Activated T-helper 1 cell treated with anti-CD3 and anti-CD28 coated beads, Interleukin-2, amount 50 U/mL, for 16 hours (primary cell): ENCODE measurements around the gene ZNF865.

ENCODE experiments used
- DNase-seq, 2 donors: peaks; one replicate each; pipeline ENCODE4 v3.0.0-alpha.2; 2020; ENCODE audit warnings: low read depth in 1 of 2, low spot score in 1 of 2

Gene ZNF865

DNA sequence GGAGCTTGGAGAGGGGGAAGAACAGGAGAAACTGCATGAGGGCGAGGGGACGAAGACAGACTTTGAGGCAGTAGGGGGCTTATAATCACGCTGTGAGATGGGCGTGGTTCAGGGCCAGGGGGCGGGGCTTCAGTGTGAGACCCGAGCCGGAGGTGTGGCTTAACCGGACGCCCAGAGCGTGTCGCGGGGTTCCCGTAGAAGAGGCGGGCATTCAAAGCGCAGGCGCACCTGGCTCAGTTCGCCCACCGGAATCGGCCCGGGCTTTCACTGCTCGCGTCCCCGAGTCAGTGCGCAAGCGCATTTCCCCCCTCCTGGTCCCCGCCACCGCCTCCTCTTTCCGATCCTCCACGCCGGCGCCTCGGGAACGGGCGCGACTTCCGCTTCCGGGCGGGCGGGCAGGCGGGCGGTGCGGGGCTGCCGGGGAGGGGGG, 225 bp upstream of the ZNF865 start:
- DNase-seq = peak; percentile 93 to 98

DNA sequence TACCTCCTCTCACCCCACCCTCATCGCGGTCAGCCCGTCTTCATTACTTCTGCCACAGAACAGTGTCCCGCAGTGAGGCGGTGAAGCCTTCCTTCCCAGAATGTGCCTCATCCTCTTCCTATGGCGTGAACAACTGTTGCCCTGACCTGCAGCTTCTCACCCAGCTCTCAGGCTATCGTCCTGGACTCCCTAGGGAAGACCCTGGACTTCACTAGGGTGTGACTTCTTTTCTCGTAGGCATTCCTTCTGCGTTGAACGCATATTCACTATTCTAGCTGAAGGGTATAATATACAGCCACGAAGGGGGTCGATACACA, 982 bp downstream of the ZNF865 start:
- DNase-seq = no peak

GRCh38 chr19:55606817-55607216, 1.4 kb downstream of the ZNF865 start:
- DNase-seq = no peak

- DNase-seq = no peak
Observed at GRCh38 chr19:55609326-55609725, 3.9 kb downstream of the ZNF865 start.

- DNase-seq = no peak
Observed at GRCh38 chr19:55611300-55611982, 6.0 kb downstream of the ZNF865 start.

DNA sequence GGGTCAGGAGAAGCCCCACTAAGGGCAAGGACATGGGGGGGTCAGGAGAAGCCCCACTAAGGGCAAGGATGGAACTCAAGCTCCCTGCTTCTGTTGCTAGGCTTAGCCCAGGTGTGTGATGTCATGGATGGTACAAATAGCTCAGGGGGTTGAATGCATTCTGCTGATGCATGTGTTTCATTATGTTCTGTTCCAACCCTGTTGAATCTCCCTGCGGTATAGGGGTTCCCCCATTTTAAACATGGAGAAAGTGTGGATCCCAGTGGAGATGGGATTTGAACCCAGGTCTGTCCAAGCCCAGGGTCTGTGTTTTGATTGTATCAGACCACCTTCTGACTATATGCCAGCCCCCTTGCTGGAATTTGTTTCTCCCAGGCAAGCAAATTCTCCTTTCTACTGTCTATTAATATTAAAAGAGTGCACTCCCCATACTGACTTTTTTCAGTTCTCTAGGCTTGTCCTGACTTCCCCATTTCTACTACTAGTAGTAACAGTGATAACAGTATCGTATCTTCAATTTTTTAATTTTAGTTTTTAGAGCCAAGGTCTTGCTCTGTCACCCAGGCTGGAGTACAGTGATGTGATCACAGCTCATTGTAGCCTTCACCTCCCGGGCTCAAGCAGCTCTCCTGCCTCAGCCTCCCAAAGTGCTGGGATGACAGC, 6.7 kb downstream of the ZNF865 start:
- no peak for DNase-seq

- DNase-seq = no peak
Observed at GRCh38 chr19:55613396-55613795, 7.9 kb downstream of the ZNF865 start.

DNA sequence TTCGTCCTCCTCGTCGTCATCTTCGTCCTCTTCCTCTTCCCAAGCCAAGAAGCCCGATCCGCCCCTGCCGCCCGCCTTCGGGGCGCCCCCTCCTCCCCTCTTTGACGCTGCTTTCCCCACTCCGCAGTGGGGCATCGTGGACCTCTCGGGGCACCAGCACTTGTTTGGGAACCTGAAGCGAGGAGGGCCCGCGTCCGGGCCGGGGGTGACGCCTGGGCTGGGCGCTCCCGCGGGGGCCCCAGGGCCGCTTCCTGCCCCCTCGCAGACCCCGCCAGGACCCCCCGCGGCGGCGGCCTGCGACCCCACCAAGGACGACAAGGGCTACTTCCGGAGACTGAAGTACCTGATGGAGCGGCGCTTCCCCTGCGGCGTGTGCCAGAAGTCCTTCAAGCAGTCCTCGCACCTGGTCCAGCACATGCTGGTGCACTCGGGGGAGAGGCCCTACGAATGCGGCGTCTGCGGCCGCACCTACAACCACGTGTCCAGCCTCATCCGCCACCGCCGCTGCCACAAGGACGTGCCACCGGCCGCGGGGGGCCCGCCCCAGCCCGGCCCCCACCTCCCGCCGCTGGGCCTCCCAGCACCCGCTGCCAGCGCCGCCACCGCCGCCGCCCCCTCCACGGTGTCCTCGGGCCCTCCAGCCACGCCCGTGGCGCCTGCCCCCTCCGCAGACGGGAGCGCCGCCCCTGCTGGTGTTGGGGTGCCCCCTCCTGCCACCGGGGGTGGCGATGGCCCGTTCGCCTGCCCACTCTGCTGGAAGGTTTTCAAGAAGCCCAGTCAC, 8.7 kb downstream of the ZNF865 start:
- DNase-seq = no peak

DNA sequence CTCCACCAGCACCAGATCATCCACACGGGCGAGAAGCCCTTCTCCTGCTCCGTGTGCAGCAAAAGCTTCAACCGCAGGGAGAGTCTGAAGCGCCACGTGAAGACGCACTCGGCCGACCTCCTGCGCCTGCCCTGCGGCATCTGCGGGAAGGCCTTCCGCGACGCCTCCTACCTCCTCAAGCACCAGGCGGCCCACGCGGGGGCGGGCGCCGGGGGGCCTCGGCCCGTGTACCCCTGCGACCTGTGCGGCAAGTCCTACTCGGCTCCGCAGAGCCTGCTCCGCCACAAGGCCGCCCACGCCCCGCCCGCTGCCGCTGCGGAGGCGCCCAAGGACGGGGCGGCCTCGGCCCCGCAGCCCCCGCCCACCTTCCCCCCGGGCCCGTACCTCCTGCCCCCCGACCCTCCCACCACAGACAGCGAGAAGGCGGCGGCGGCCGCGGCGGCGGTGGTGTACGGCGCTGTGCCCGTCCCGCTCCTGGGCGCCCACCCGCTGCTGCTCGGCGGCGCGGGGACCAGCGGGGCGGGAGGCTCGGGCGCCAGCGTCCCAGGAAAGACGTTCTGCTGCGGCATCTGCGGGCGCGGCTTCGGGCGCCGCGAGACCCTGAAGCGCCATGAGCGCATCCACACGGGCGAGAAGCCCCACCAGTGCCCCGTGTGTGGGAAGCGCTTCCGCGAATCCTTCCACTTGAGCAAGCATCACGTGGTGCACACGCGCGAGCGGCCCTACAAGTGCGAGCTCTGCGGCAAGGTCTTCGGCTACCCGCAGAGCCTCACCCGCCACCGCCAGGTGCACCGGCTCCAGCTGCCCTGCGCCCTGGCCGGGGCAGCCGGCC, 9.5 kb downstream of the ZNF865 start:
- no peak for DNase-seq

DNA sequence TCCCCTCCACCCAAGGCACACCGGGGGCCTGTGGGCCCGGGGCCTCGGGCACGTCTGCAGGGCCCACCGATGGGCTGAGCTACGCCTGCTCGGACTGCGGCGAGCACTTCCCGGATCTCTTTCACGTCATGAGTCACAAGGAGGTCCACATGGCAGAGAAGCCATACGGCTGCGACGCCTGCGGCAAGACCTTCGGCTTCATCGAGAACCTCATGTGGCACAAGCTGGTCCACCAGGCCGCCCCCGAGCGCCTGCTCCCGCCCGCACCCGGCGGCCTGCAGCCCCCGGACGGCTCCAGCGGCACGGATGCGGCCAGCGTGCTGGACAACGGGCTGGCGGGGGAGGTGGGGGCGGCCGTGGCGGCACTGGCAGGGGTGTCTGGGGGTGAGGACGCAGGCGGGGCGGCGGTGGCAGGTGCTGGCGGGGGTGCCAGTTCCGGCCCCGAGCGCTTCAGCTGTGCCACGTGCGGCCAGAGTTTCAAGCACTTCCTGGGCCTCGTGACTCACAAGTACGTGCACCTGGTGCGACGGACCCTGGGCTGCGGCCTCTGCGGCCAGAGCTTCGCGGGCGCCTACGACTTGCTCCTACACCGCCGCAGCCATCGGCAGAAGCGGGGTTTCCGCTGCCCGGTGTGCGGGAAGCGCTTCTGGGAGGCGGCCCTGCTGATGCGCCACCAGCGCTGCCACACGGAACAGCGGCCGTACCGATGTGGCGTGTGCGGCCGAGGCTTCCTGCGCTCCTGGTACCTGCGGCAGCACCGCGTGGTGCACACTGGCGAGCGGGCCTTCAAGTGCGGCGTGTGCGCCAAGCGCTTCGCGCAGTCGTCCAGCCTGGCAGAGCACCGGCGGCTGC, 10.3 kb downstream of the ZNF865 start:
- no peak for DNase-seq

GRCh38 chr19:55616395-55616875, 11.0 kb downstream of the ZNF865 start:
- DNase-seq = no peak

- DNase-seq = no peak
Observed at GRCh38 chr19:55617426-55617825, 12.0 kb downstream of the ZNF865 start.

DNA sequence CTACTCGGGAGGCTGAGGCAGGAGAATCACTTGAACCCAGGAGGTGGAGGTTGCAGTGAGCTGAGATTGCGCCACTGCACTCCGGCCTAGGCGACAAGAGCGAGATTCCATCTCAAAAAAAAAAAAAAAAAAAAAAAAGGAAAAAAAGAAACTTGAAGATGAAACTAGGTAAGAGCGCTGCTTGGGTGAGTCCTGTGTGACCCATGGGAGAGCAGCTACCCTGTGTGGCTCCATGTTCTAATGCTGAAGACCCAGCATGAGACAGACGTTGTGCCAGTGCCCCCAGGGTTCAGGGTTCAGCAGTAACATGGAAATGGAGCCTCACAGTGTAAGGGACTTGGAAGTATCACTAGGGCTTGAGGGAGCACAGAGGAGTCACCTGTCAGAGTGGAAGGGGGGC, 13.0 kb downstream of the ZNF865 start:
- DNase-seq = no peak

- no peak for DNase-seq
Observed at GRCh38 chr19:55619286-55619685, 13.8 kb downstream of the ZNF865 start.

DNA sequence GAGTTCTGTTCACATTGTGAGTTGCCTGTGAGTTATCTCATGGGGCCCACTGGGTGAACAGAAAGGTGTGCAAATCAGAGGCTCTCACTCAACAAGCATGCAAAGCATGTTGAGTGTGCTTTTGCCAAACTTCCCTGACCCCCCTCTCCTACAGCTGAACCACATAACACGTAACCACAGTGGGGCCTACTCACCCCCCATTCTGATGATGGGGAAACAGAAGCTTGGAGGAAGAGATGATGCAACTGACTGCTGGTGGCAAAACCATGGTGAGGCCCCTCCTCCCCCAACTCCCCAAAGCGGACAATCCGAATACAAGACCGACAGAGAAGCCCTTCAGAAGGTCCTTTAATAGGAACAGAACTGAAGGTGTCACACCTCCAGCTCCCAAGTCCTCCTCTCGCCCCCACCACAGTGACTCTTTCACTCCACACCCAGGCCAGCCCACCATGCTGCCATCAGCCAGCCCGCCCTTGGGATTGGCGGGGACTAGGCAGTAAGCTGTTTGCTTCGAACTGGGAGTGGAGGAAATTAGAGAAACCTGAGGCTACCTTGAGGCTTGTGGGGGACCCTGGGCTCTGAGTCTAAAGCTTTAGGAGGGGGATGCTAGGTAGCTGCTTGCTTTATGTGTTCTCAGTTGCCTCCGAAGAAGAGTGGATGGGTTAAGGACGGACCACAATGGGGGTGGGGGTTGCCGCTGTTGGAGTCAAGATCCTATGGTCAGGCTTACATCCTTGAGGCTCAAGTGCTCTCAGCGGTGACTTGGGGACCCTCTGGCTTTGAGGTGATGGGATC, 15.2 kb downstream of the ZNF865 start:
- no peak for DNase-seq

- DNase-seq = no peak
Observed at GRCh38 chr19:55621205-55621672, 15.8 kb downstream of the ZNF865 start.

DNA sequence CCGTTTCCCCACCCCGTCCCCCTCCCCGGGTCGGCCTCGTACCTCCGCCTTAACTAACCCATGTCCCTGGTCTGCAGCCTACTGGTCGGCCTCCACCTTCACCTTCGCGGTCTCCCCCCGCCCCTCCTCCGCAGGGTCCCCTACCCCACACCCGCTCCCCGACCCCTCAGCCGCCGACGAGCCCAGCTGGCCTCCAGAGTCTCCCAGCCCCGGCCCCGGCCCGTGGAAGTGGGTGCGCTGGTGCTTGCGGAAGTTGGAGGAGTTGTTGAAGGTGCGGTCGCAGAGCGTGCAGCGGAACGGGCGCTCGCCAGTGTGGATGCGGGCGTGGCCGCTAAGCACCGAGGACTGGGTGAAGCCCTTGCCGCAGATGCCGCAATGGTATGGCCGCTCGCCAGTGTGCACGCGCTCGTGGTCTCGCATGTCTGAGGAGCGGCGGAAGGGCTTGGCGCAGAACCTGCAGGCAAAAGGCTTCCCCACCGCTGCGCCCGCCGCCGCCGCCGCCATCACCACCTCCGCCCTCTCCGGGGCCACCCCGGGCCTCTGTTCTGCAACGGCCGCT, 16.3 kb downstream of the ZNF865 start:
- no peak for DNase-seq

- no peak for DNase-seq
Observed at GRCh38 chr19:55622242-55622969, 17.0 kb downstream of the ZNF865 start.
